RKO (cell line): Measurements from ENCODE around the gene PRKRA.
"Not testable (repeated sequence)": the region's sequence is repeated elsewhere in the genome, so short reads cannot be mapped to it uniquely, and the experiment has no call there.

Experiments used
- DNase-seq: peaks from one replicate; pipeline ENCODE4 v3.0.0-alpha.2; 2016; ENCODE audit warnings: low spot score

Gene PRKRA

DNA sequence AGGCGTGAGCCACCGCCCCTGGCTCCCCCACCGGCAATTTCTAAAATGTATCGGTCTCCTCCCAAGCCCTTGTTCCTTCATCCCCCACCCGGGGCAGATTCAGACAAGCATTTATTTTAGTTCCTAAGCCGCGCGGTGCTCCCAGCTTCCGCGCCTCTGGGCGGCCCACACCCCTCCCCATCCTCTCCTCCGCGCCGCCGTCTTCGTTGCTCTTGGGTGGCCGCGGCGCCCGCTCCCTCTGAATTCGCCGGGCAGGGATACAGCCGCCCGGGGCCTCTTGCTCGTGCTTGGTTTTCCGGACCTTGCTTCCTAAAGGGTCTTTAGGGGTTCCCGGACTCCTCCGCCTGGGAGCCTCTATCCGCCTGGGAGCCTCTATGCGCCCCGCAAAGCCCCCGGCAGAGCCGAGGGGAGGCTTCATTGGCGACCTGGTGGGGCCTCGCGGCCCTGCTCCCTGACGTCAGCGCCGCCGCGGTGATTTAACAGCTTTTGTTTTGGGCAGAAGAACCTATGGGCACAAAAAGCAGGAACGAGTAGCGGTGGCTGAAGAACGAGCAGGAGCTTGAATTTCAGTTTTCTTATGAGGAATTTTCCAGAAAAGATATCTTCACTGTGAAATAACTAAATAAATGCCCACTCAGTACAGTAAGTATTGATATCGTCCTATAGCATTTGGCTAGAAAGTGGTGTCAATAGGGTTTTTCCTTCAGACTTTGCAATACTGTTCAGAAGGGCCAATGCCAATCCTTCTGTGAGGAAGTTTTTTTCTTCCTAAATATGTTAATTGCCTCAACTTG is 37.3 kb downstream of the PRKRA start:
- DNase-seq = no peak

- DNase-seq = not testable (repeated sequence)
Measured at GRCh38 chr2:178412453-178412852, 38.5 kb downstream of the PRKRA start.

GRCh38 chr2:178412047-178412446 is 38.9 kb downstream of the PRKRA start:
- no peak for DNase-seq

DNA sequence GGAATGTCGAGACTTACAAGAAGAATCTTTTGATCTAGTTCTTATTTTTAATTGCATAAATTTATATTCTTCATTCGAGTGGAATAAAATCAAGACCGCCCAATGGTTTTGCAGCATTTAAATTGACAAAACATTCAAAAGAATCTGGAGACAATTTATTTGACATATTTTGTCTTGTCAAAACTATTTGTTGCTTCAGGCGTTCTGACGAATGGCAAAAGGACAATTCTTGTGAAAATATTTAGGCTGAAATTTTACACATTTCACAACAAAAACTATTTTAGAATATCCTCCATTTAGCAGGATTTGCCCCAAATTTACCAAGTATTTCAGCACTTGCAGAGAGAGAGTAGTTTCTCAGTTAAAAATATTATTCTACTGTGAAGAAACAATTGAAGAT is 41.7 kb downstream of the PRKRA start:
- DNase-seq = no peak

GRCh38 chr2:178404368-178404767 is 46.6 kb downstream of the PRKRA start:
- peak; percentile 77 for DNase-seq

GRCh38 chr2:178403671-178404306 is 47.2 kb downstream of the PRKRA start:
- no peak for DNase-seq

- no peak for DNase-seq
Measured at GRCh38 chr2:178401994-178402437, 49.0 kb downstream of the PRKRA start.

DNA sequence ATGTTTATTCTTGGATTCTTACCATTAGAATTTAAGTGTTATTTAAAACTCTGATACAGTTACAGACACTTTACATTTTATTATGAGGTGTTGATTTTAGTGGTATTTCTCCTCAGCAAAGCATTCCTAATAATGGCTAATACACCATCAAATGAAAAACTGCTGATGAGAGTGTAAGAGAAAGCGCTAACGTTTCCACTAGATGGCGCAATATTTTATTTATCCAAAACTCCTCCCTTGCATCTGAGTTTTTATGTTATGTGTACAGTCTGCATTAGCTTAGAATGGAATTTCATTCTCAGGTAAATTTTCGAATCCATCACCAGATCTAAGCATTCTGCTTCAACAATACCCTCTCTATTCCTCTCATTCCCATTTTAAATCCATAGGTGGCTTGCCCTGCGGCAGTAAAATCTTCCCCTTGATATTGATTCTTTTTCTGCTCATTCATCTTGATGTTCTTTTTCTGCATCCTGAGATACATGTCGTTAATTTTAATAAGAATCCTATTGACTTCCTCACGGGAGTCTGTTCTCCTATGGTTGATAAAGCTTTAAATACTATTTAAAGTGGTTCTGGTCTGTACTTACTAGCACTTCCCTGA is 53.9 kb downstream of the PRKRA start:
- peak; percentile 51 for DNase-seq

DNA sequence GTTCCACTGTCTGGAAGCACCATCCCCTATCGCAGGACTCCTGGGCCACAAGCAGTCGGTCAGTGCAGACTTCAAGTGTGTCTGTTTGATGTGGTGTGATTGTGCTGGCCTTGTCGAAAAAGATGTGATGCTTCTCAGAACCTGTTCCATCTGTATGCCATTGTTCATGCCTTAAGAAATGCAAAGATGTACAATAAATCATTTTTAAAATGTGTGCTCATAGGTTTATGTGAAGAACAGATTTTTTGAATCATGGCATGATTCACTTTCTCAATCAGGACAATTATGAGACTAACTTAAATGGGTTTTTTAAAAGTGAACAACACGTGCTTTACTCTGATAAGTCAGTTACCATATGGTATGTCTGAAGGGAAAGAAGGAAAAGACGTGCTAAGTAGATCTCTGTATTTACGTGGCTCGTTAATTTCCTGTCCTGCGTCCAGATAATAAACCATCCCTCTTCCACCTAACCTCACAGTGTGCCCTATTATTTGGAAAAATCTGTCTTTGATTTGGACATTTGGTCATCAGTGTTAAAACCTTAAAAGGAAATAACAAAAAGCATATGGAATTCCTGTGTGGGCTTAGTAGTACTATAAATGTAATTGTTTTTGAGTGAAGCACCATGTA is 54.9 kb downstream of the PRKRA start:
- no peak for DNase-seq

GRCh38 chr2:178395295-178395694 is 55.7 kb downstream of the PRKRA start:
- DNase-seq = no peak

GRCh38 chr2:178394859-178395258 is 56.1 kb downstream of the PRKRA start:
- no peak for DNase-seq

- peak; percentile 63 for DNase-seq
Measured at GRCh38 chr2:178392215-178392614, 58.8 kb downstream of the PRKRA start.

GRCh38 chr2:178391701-178392100 is 59.3 kb downstream of the PRKRA start:
- no peak for DNase-seq

GRCh38 chr2:178388287-178388686 is 62.7 kb downstream of the PRKRA start:
- no peak for DNase-seq

GRCh38 chr2:178386986-178387597 is 63.9 kb downstream of the PRKRA start:
- no peak for DNase-seq

GRCh38 chr2:178385595-178386148 is 65.3 kb downstream of the PRKRA start:
- no peak for DNase-seq

GRCh38 chr2:178383718-178384117 is 67.3 kb downstream of the PRKRA start:
- DNase-seq = no peak
